Measurements from ENCODE around the gene SEPTIN3.
A peak's percentile ranks its signal among the peaks of the same experiment; 100 is the strongest.

The SEPTIN3 gene

GRCh38 chr22:41969110-41969646 is at the start of gene SEPTIN3:
TSS of gene SEPTIN3 (plus strand) at chr22:41969443. CDS start at chr22:41971493, 2,050 bp downstream.
- no peak for DNase-seq

- DNase-seq, result no peak
Measured at GRCh38 chr22:41920271-41920976, 48.8 kb upstream of the SEPTIN3 start.

GRCh38 chr22:41922328-41922727 is 46.9 kb upstream of the SEPTIN3 start:
- no peak for DNase-seq

- DNase-seq, result no peak
Measured at GRCh38 chr22:41922940-41923594, 46.2 kb upstream of the SEPTIN3 start.

GRCh38 chr22:41923595-41924276 is 45.5 kb upstream of the SEPTIN3 start:
- no peak for DNase-seq

- DNase-seq, result peak; percentile 26
Measured at GRCh38 chr22:41925783-41926460, 43.3 kb upstream of the SEPTIN3 start.

GRCh38 chr22:41927813-41928212 is 41.4 kb upstream of the SEPTIN3 start:
- no peak for DNase-seq

GRCh38 chr22:41928593-41929417 is 40.4 kb upstream of the SEPTIN3 start:
- DNase-seq, result no peak

- DNase-seq, result peak; percentile 62
Measured at GRCh38 chr22:41929418-41929810, 39.8 kb upstream of the SEPTIN3 start.

- DNase-seq, result no peak
Measured at GRCh38 chr22:41931701-41932269, 37.5 kb upstream of the SEPTIN3 start.

- no peak for DNase-seq
Measured at GRCh38 chr22:41932353-41932752, 36.9 kb upstream of the SEPTIN3 start.

GRCh38 chr22:41933411-41934177 is 35.6 kb upstream of the SEPTIN3 start:
- no peak for DNase-seq

- DNase-seq, result no peak
Measured at GRCh38 chr22:41934284-41935014, 34.8 kb upstream of the SEPTIN3 start.

- DNase-seq, result no peak
Measured at GRCh38 chr22:41935015-41935351, 34.3 kb upstream of the SEPTIN3 start.

GRCh38 chr22:41935509-41935908 is 33.7 kb upstream of the SEPTIN3 start:
- no peak for DNase-seq

- DNase-seq, result no peak
Measured at GRCh38 chr22:41936894-41937169, 32.4 kb upstream of the SEPTIN3 start.

GRCh38 chr22:41939981-41940831 is 29.0 kb upstream of the SEPTIN3 start:
- DNase-seq, result peak; percentile 59

GRCh38 chr22:41940832-41941765 is 28.1 kb upstream of the SEPTIN3 start:
- peak; percentile 23 for DNase-seq

All from NCI-H774 (cell line).